ENCODE results near the gene POLR3H.

DNA sequence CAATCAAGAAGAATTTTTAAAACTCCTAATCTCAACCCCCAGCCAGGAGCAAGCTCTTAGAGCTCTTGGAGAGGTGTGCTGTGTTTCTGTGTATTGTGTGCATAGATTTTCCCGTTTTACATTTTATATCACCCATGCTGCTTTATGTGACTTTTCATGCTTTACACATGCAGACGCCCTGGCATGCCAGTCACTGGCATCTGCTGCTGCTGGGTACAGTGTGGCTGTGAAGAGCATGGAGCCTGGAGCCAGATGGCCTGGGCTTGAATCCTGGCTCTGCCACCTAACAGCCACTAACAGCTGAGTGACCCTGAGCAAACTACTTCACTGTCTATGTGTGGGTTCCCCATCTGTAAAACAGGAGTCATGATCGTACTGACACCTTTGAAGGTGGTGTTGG lies 23.1 kb downstream of the POLR3H start:
- TF ChIP-seq, protein P1, sequence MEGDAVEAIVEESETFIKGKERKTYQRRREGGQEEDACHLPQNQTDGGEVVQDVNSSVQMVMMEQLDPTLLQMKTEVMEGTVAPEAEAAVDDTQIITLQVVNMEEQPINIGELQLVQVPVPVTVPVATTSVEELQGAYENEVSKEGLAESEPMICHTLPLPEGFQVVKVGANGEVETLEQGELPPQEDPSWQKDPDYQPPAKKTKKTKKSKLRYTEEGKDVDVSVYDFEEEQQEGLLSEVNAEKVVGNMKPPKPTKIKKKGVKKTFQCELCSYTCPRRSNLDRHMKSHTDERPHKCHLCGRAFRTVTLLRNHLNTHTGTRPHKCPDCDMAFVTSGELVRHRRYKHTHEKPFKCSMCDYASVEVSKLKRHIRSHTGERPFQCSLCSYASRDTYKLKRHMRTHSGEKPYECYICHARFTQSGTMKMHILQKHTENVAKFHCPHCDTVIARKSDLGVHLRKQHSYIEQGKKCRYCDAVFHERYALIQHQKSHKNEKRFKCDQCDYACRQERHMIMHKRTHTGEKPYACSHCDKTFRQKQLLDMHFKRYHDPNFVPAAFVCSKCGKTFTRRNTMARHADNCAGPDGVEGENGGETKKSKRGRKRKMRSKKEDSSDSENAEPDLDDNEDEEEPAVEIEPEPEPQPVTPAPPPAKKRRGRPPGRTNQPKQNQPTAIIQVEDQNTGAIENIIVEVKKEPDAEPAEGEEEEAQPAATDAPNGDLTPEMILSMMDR (conservative IDR thresholded peaks at IDR 0.05; ENCODE audit: low read depth, low read length), result no peak
- no peak for TF ChIP-seq EZH2 (IDR thresholded peaks at IDR 0.05; ENCODE audit: borderline replicate concordance, low read depth, low read length, poor library complexity, severe bottlenecking)

All from A673 (cell line).